ENCODE data around the gene SGCA. TPM values are rescaled to one million over a fixed set of nuclear protein-coding genes. Genes with fewer than 3 reads are reported as not detected.

Gene SGCA
- total RNA-seq, 4 donors from 2014 or later = 72.7 to 145 (median 82.8) TPM

DNA sequence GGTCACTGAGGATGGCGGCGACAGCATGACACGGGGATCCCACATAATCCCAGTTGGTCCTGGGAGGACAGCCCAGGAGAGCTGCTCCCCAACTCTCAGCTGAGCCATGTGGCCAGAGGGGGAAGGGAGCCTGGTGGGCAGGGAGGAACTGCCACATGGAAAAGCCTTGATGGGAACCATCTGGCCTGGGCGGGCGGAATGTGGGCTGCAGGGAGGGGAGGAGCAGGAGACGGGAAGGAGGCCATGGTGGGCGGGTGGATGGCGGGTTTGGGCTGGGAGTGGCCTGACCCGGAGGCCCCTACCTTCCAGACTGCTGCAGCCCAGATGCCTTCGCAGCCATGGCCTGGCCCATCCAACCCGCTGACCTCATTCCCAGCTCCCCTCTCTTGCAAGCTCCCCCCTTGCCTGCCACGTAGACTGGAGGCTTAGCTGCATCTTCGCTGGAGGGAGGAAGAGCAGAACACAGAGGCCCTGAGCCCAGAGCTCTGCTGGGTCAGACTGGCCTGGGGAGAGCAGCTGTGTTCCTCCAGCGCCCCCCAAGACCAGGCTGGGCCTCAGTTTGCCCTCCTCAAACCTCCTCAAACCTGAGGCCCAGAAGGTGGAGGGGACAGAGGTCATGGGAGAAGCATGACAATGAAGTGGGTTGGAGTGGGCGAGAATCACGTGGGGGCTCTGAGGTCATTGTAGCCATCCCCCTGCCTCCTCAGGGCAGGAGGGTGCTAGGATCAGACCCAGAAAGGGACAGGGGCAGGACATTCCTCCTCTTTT, 43.9 kb downstream of the SGCA start:
- H3K27me3 ChIP-seq = no peaks in the 10 kb centered on the region
- WGBS = 29% methylated on average over 15 of the region's 16 CpGs
- peak overlapping the region; percentile 81 to 89 (median 86) for H3K27ac ChIP-seq (replicated peaks in 1 of 4)
- peaks cover 25 to 85% (median 64%) of the 10 kb centered on the region in 4 donors for H3K4me1 ChIP-seq
- intact Hi-C loops (cut with DNase I) = no loop called here
- H3K4me3 ChIP-seq = peak overlapping the region in 3 of 4 donors; percentile 2 to 22 (median 6)
- no peaks in the 10 kb centered on the region for H3K36me3 ChIP-seq
- peak; percentile 97 for DNase-seq (ENCODE audit: extremely low spot score)
- TF ChIP-seq, protein P1, sequence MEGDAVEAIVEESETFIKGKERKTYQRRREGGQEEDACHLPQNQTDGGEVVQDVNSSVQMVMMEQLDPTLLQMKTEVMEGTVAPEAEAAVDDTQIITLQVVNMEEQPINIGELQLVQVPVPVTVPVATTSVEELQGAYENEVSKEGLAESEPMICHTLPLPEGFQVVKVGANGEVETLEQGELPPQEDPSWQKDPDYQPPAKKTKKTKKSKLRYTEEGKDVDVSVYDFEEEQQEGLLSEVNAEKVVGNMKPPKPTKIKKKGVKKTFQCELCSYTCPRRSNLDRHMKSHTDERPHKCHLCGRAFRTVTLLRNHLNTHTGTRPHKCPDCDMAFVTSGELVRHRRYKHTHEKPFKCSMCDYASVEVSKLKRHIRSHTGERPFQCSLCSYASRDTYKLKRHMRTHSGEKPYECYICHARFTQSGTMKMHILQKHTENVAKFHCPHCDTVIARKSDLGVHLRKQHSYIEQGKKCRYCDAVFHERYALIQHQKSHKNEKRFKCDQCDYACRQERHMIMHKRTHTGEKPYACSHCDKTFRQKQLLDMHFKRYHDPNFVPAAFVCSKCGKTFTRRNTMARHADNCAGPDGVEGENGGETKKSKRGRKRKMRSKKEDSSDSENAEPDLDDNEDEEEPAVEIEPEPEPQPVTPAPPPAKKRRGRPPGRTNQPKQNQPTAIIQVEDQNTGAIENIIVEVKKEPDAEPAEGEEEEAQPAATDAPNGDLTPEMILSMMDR (IDR thresholded peaks at IDR 0.05) = peak in 1 of 3 experiments; percentile 9
- no peak for TF ChIP-seq EP300 (IDR thresholded peaks at IDR 0.05)
- peak; percentile 84 to 90 for TF ChIP-seq POLR2AphosphoS5 (IDR thresholded peaks at IDR 0.05)
- no peaks in the 10 kb centered on the region for H3K9me3 ChIP-seq

DNA sequence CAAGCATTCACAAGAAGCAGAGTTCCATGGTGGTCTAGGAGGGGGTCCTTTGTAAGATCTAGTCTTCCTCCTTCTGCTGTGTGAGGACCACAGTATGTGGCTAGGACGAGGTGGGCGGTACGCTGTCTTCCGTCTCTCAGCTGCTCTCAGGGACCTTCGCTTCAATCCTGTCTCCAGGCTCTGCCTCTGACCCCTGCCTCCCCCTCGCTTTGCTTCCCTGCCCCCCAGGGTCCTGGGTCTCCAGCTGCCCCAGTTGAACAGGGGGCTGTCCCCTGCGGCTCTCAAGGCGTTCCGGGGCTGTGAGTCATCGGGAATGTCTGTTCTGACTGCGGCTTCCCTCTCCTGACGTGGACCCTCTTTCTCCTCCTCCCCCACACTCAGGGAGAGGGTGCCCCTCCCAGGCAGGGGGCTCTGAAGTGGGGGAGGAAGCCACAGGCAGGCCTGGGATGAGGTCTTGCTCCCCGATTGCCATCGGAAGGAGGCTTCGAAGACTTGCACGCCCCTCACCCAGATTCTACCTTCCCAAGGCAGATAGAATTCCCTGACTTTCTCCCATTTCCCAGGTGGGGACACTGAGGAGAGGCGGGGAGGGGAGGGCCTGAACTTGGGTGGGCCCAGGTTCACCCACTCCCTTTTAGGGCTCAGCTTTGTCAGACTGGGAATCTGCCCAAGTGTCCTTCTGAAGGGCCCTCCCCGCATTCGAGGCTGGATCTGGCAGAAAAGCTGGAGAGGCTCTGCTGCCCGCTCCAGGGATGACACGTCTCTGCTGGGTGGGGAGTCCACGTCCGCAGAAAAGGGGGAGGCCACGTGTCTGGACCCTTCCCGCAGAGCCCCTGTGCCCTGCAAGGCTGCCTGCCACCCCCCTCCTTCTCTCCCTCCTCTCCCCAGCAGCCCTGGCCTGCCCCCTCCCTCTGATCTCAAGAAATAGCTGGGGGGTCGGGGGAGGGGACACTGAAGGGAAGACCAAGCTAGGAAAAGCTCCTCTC, 44.7 kb downstream of the SGCA start:
- intact Hi-C loops (cut with DNase I) = no loop called here
- H3K9me3 ChIP-seq = no peaks in the 10 kb centered on the region
- H3K36me3 ChIP-seq = no peaks in the 10 kb centered on the region
- TF ChIP-seq EP300 (IDR thresholded peaks at IDR 0.05) (no peak), POLR2AphosphoS5 (IDR thresholded peaks at IDR 0.05) (peak in 1 of 2 donors; percentile 54)
- H3K27ac ChIP-seq (replicated peaks in 1 of 4) = peak overlapping the region; percentile 81 to 89 (median 86)
- peak overlapping the region; percentile 2 to 22 (median 10) for H3K4me3 ChIP-seq
- H3K4me1 ChIP-seq = peaks cover 27 to 82% (median 60%) of the 10 kb centered on the region in 4 donors
- 13% methylated on average over 26 of the region's 26 CpGs for WGBS
- no peaks in the 10 kb centered on the region for H3K27me3 ChIP-seq
- DNase-seq (ENCODE audit: extremely low spot score) = no peak

DNA sequence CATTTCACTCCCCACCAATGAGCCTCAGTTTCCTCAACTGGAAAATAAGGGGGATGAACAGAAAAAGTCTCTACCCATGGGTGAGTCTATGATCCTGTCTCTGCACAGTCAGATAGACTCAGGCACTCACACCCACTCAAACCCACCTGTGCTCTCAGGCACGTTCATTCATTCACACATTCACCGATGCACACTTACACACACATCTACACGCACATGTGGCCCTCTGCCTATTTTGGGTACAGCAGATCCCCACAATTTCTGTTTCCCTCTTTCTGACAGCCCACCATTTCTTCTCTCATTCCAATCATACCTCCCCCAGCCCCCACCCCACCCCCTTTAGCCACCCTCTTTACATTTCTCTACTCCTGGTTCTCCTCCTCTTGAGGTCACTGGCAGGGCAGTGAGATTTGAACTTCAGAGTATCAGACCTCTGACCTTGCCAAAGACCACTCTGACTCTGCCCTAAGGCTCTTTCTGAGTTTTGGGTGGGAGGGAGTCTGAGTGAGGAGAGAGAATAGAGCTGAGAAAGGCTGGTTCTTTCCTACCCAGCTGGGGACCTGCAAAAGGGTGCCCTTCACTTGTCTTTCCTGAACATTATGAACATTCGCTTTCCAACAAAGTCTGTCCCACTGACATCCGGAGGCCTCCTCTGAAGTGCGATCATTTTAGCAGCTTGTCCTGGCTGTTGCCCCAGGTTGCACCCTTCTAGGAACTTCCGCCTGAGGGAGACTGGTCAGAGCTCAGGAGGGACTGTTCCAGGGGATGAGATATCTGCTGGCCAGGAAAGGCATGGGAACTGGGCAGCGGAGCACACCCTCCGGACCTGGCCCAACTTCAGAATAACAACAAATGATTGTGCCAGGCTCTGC, 45.7 kb downstream of the SGCA start:
- no peaks in the 10 kb centered on the region for H3K9me3 ChIP-seq
- peaks cover 27 to 73% (median 56%) of the 10 kb centered on the region in 4 donors for H3K4me1 ChIP-seq
- no peaks in the 10 kb centered on the region for H3K27me3 ChIP-seq
- intact Hi-C loops (cut with DNase I) = no loop called here
- TF ChIP-seq EP300 (IDR thresholded peaks at IDR 0.05) (no peak), POLR2AphosphoS5 (IDR thresholded peaks at IDR 0.05) (peak in 1 of 2 donors; percentile 17)
- 76% methylated on average over 4 of the region's 9 CpGs for WGBS
- H3K27ac ChIP-seq (replicated peaks in 1 of 4) = peak overlapping the region; percentile 81 to 89 (median 86)
- H3K36me3 ChIP-seq = no peaks in the 10 kb centered on the region
- no peak overlapping the region for H3K4me3 ChIP-seq
- DNase-seq (ENCODE audit: extremely low spot score) = no peak

DNA sequence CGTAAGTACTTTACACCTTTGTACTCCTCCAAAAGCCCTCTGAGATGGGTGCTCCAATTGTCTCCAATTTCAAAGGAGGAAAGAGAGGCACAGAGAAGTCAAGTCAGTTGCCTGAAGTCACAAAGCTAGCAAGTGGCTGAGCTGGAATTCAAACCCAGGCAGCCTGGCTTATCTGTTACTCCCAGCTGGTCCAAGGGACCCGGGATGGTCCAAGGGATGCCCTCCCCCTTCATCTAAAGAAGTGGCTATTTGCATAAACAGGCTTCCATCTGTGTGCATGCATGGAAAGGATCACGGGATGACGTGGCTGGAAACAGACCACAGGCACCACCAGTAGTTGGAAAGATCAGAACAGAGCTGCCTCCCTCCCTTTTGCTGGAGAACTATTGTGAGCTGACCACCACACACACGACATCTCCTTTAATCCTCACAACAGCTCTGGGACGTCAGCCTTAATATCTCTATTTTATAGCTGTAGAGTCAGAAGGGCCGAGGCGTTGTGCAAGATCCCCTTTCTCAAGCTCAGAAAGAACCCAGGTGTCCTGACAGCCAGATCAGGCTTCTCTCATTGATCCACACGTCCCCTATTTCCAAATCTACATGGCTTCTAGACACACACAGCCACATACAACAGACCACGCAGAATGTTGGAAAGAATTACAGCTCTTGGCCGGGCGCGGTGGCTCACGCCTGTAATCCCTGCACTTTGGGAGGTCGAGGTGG, 46.5 kb downstream of the SGCA start:
- Histone ChIP-seq H3K9me3 (no peaks in the 10 kb centered on the region), H3K4me1 (peaks cover 25 to 69% (median 53%) of the 10 kb centered on the region in 4 donors), H3K36me3 (no peaks in the 10 kb centered on the region), H3K27ac (replicated peaks in 1 of 4) (peak overlapping the region; percentile 81 to 89 (median 86)), H3K4me3 (no peak overlapping the region), H3K27me3 (no peaks in the 10 kb centered on the region)
- WGBS = 69% methylated on average over 13 of the region's 15 CpGs
- intact Hi-C loops (cut with DNase I) = no loop called here
- DNase-seq (ENCODE audit: extremely low spot score) = no peak
- TF ChIP-seq POLR2A (IDR thresholded peaks at IDR 0.05; ENCODE audit: low read depth) (no peak), EP300 (IDR thresholded peaks at IDR 0.05) (no peak), POLR2AphosphoS5 (IDR thresholded peaks at IDR 0.05) (no peak)
- TF ChIP-seq, protein P1 (IDR thresholded peaks at IDR 0.05) = no peak

Data from esophagus muscularis mucosa (tissue), 4 donors.